SK-N-SH (cell line): ENCODE results near the gene DDX46. TPM values are rescaled to one million over a fixed set of nuclear protein-coding genes. Genes with fewer than 3 reads are reported as not detected.

ENCODE experiments used
- CTCF ChIA-PET: fragments of 300-600, 350-600 bp; formaldehyde crosslinking; extraction: SDS; loops from one replicate; lab custom pipeline; 2021; lab: Yijun Ruan, JAX
- POLR2A ChIA-PET: fragments of 350-600 bp; sonication (Branson Sonifier 250); formaldehyde crosslinking; extraction: SDS; loops from one replicate; lab custom pipeline; 2020; ENCODE audit warnings: antibody characterized with exemption, inconsistent platforms; lab: Yijun Ruan, JAX
- DNase-seq: peaks from one replicate; pipeline ENCODE4 v3.0.0; 2012
- H2AFZ ChIP-seq: fragments of 200-600 bp; sonication (generic); 2 replicates; pipeline ENCODE4 v1.8.1; 2016; ENCODE audit warnings: antibody characterized with exemption, mild to moderate bottlenecking, low read depth
- H3F3A ChIP-seq: fragments of 200-600 bp; sonication (generic); replicated peaks from 2 replicates; pipeline ENCODE3; 2016; ENCODE audit warnings: antibody characterized with exemption, mild to moderate bottlenecking; ENCODE audit not compliant: insufficient read depth
- H3K27ac ChIP-seq, 2 experiments: fragments of 200-500 bp in 1 of 2; fragments of 200-600 bp in 1 of 2; sonication (Bioruptor generic) in 1 of 2; sonication (generic), shearing (Covaris generic) in 1 of 2; 2 replicates each; pipeline versions ENCODE4 v1.5.1 to v1.6.1; 2014 to 2016; ENCODE audit warnings: low read depth in 2 of 2, inconsistent platforms in 1 of 2, low read length in 1 of 2, mild to moderate bottlenecking in 1 of 2, mixed read lengths in 1 of 2
- H3K27me3 ChIP-seq: fragments of 200-600 bp; sonication (generic), shearing (Covaris generic); 2 replicates; pipeline ENCODE4 v1.6.1; 2016; ENCODE audit warnings: mixed run types; ENCODE audit not compliant: insufficient read depth
- H3K36me3 ChIP-seq, 2 experiments: fragments of 200-500 bp in 1 of 2; fragments of 200-600 bp in 1 of 2; sonication (Bioruptor generic) in 1 of 2; sonication (generic) in 1 of 2; replicated peaks in 1 of 2; 2 replicates each; pipeline versions ENCODE3 to v1.5.1; 2014 to 2016; ENCODE audit warnings: low read length in 1 of 2, mild to moderate bottlenecking in 1 of 2; ENCODE audit not compliant: insufficient read depth in 2 of 2, control insufficient read depth in 1 of 2
- H3K4me1 ChIP-seq, 2 experiments: fragments of 200-500 bp in 1 of 2; fragments of 200-600 bp in 1 of 2; sonication (Bioruptor generic) in 1 of 2; sonication (generic), shearing (Covaris generic) in 1 of 2; 2 replicates each; pipeline versions ENCODE4 v1.5.1 to v1.6.1; 2014 to 2016; ENCODE audit warnings: low read depth in 1 of 2, low read length in 1 of 2, mixed run types in 1 of 2; ENCODE audit not compliant: insufficient read depth in 2 of 2, control insufficient read depth in 1 of 2
- H3K4me2 ChIP-seq: fragments of 200-600 bp; sonication (generic), shearing (Covaris generic); 2 replicates; pipeline ENCODE4 v1.6.1; 2017; ENCODE audit warnings: mixed run types
- H3K4me3 ChIP-seq, 2 experiments: fragments of 200-500 bp in 1 of 2; fragments of 200-600 bp in 1 of 2; sonication (Bioruptor generic) in 1 of 2; sonication (generic), shearing (Covaris generic) in 1 of 2; 2 replicates each; pipeline versions ENCODE4 v1.5.1 to v1.8.1; 2014 to 2016; ENCODE audit warnings: low read depth in 2 of 2, inconsistent platforms in 1 of 2, low read length in 1 of 2, mild to moderate bottlenecking in 1 of 2, mixed read lengths in 1 of 2, moderate library complexity in 1 of 2
- H3K79me2 ChIP-seq: fragments of 200-600 bp; sonication (generic); 2 replicates; pipeline ENCODE4 v1.8.1; 2017; ENCODE audit warnings: mild to moderate bottlenecking; ENCODE audit not compliant: insufficient read depth
- H3K9ac ChIP-seq: fragments of 200-600 bp; sonication (generic); 2 replicates; pipeline ENCODE4 v1.6.1; 2017; ENCODE audit warnings: mixed run types
- H3K9me2 ChIP-seq: fragments of 200-600 bp; sonication (generic); 2 replicates; pipeline ENCODE4 v1.6.1; 2017; ENCODE audit warnings: mixed run types
- H3K9me3 ChIP-seq: fragments of 200-600 bp; sonication (generic); 2 replicates; pipeline ENCODE4 v1.6.1; 2017; ENCODE audit warnings: mixed run types, mild to moderate bottlenecking, moderate library complexity
- H4K20me1 ChIP-seq: fragments of 200-600 bp; sonication (generic); 2 replicates; pipeline ENCODE4 v1.6.1; 2017; ENCODE audit warnings: mild to moderate bottlenecking, mixed run types; ENCODE audit not compliant: insufficient read depth
- EP300 ChIP-seq, 2 experiments: IDR thresholded peaks; 2 replicates each; pipeline versions ENCODE4 v1.4.0 to v1.6.1; 2012; ENCODE audit warnings: borderline replicate concordance in 1 of 2, low read depth in 1 of 2, low read length in 1 of 2
- FOXM1 ChIP-seq: IDR thresholded peaks from 2 replicates; pipeline ENCODE4 v1.4.0; 2012; ENCODE audit warnings: low read depth, mild to moderate bottlenecking
- GATA2 ChIP-seq: sonication (generic); formaldehyde crosslinking; IDR thresholded peaks from 2 replicates; pipeline ENCODE4 v1.5.0; 2020; ENCODE audit warnings: mild to moderate bottlenecking, missing genetic modification reagents
- JUND ChIP-seq: IDR thresholded peaks from 2 replicates; pipeline ENCODE4 v1.4.0; 2012
- MEF2A ChIP-seq: IDR thresholded peaks from 2 replicates; pipeline ENCODE4 v1.4.0; 2012; ENCODE audit warnings: low read depth, borderline replicate concordance
- NFIC ChIP-seq: IDR thresholded peaks from 2 replicates; pipeline ENCODE4 v1.4.0; 2012; ENCODE audit warnings: borderline replicate concordance
- NRF1 ChIP-seq: IDR thresholded peaks from 2 replicates; pipeline ENCODE4 v1.6.1; 2012; ENCODE audit warnings: low read depth, mild to moderate bottlenecking, low read length
- RFX5 ChIP-seq: IDR thresholded peaks from 2 replicates; pipeline ENCODE4 v1.6.1; 2012; ENCODE audit warnings: mild to moderate bottlenecking, improper control_type of control experiment, low read length
- TAF1 ChIP-seq: IDR thresholded peaks from 2 replicates; pipeline ENCODE4 v1.6.1; 2012; ENCODE audit warnings: low read depth, mild to moderate bottlenecking, low read length, moderate library complexity, borderline replicate concordance
- TCF12 ChIP-seq: IDR thresholded peaks from 2 replicates; pipeline ENCODE4 v1.4.0; 2012
- YY1 ChIP-seq: IDR thresholded peaks from 2 replicates; pipeline ENCODE4 v1.4.0; 2012; ENCODE audit warnings: low read depth, mild to moderate bottlenecking
- WGBS: methylation state at CpG from one replicate; pipeline ENCODE4 v1.1.6; 2017; ENCODE audit warnings: low lambda C conversion rate; 5-methylcytosine and 5-hydroxymethylcytosine counted together
- polyA plus RNA-seq, 3 experiments: library from polyadenylated mRNA; depleted of rRNA; stranded (reverse); fragments of >200 nt; gene quantifications; 2 replicates each; pipeline ENCODE4 v1.2.3, GENCODE V29; 2012
- TF ChIP-seq, protein P1 (sequence below): fragments of 150-350 bp; IDR thresholded peaks from 2 replicates; pipeline ENCODE4 v1.6.1; 2016; ENCODE audit warnings: mild to moderate bottlenecking, low read depth, low read length
- TF ChIP-seq, protein P2 (sequence below): IDR thresholded peaks from 2 replicates; pipeline ENCODE4 v1.4.0; 2012; ENCODE audit warnings: low read depth, borderline replicate concordance
- TF ChIP-seq, protein P3 (sequence below): IDR thresholded peaks from 2 replicates; pipeline ENCODE4; 2012
- TF ChIP-seq, protein P4 (sequence below): IDR thresholded peaks from 2 replicates; pipeline ENCODE4 v1.6.1; 2012; ENCODE audit warnings: mild to moderate bottlenecking, low read depth, low read length, moderate library complexity

The DDX46 gene
- polyA plus RNA-seq, 1 of the 3 experiments (the other 2 are of a cell fraction), result 20.3 TPM

DNA sequence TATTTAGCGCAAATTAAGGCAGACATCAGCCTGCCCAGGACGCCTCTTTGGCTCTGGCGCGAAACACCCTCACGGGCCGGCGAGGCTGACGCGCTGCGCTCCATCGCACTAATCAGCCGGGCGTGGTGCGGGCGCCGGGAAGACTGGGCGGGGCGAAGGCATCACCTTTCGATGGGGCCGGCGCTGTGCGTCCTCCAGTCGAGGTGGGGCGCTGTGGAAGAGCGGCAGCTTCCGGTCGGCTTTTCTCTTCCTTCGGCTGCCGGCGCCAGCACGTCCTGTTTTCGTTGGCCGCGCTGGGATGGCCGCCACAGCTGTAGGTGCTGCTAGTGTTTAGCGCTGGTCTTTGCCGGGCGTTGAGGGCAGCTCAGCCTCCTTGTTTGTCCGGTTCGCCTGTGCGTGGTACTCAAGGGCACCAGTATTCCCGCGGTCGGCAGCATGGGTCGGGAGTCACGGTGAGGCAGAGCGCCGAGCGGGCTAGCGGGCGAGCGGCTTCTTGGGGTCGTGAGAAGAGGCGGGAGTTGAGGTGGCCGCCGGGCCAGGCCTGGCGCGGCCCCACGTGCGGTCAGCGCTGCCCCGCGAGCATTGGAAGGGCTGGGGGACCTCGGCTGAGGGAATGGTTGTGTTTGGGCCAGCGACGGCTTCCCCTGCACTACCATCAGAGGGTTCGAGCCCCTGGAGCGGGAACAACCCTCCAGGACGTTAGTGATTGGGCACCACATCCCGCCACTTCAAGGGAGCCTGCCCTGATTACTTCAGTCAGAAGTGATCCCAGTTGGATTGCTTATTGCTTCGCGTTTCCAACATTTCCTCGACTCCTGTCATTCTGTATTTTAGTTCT is at the start of gene DDX46 (continued):
- TF ChIP-seq, protein P1, sequence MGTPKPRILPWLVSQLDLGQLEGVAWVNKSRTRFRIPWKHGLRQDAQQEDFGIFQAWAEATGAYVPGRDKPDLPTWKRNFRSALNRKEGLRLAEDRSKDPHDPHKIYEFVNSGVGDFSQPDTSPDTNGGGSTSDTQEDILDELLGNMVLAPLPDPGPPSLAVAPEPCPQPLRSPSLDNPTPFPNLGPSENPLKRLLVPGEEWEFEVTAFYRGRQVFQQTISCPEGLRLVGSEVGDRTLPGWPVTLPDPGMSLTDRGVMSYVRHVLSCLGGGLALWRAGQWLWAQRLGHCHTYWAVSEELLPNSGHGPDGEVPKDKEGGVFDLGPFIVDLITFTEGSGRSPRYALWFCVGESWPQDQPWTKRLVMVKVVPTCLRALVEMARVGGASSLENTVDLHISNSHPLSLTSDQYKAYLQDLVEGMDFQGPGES, result no peak
- TF ChIP-seq GATA2 (no peak), JUND (no peak), RFX5 (0 out of 2 replicates have a peak, but pooled peaks have one; percentile 32), TAF1 (peak; percentile 91; the same call in 1 of the 2 replicates)
- TF ChIP-seq, protein P2, sequence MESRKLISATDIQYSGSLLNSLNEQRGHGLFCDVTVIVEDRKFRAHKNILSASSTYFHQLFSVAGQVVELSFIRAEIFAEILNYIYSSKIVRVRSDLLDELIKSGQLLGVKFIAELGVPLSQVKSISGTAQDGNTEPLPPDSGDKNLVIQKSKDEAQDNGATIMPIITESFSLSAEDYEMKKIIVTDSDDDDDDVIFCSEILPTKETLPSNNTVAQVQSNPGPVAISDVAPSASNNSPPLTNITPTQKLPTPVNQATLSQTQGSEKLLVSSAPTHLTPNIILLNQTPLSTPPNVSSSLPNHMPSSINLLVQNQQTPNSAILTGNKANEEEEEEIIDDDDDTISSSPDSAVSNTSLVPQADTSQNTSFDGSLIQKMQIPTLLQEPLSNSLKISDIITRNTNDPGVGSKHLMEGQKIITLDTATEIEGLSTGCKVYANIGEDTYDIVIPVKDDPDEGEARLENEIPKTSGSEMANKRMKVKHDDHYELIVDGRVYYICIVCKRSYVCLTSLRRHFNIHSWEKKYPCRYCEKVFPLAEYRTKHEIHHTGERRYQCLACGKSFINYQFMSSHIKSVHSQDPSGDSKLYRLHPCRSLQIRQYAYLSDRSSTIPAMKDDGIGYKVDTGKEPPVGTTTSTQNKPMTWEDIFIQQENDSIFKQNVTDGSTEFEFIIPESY, result 0 out of 2 replicates have a peak, but pooled peaks have one; percentile 23
- TF ChIP-seq, protein P3, sequence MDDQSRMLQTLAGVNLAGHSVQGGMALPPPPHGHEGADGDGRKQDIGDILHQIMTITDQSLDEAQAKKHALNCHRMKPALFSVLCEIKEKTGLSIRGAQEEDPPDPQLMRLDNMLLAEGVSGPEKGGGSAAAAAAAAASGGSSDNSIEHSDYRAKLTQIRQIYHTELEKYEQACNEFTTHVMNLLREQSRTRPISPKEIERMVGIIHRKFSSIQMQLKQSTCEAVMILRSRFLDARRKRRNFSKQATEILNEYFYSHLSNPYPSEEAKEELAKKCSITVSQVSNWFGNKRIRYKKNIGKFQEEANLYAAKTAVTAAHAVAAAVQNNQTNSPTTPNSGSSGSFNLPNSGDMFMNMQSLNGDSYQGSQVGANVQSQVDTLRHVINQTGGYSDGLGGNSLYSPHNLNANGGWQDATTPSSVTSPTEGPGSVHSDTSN, result no peak
- TF ChIP-seq, all 33 proteins: peak for 13

DNA sequence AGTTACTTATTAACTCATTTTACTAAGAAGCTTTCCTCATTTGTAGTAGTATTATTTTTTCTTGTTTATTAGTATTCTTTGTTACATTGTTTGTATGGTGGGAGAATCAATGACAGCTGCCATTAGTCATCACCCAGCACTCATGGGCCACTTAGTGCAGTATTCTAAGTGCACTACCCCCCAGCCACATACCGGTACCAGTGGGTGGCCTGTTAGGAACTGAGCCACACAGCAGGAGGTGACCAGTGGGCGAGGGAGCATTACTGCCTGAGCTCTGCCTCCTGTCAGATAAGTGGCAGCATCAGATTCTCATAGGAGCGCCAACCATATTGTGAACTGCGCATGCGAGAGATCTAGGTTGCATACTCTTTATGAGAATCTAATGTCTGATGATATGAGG is 44.5 kb upstream of the DDX46 start:
- H4K20me1 ChIP-seq, result no peaks in the 10 kb centered on the region
- H3K36me3 ChIP-seq, result peaks cover 27 to 72% of the 10 kb centered on the region in 2 experiments
- H3K27ac ChIP-seq, result no peak overlapping the region
- no peaks in the 10 kb centered on the region for H3K9me2 ChIP-seq
- no peak overlapping the region for H3K4me3 ChIP-seq
- 91% methylated on average over 5 of the region's 5 CpGs for WGBS
- no peaks in the 10 kb centered on the region for H3K4me1 ChIP-seq
- H3K4me2 ChIP-seq, result no peak overlapping the region
- H3F3A ChIP-seq, result no peaks in the 10 kb centered on the region
- H2AFZ ChIP-seq, result no peak overlapping the region
- ChIA-PET CTCF (interaction anchor here (1.3 kb wide), 1 partner anchor 191 kb away, joined by 3 read pairs; the partner anchor contains the start of gene PCBD2), POLR2A (no interaction called here)
- no peaks in the 10 kb centered on the region for H3K27me3 ChIP-seq
- H3K79me2 ChIP-seq, result no peaks in the 10 kb centered on the region
- H3K9ac ChIP-seq, result no peak overlapping the region
- TF ChIP-seq TCF12 (no peak), FOXM1 (no peak), YY1 (no peak), NFIC (no peak), MEF2A (no peak), EP300 (IDR thresholded peaks at IDR 0.05; ENCODE audit: borderline replicate concordance in 1 of 2, low read depth in 1 of 2, low read length in 1 of 2) (no peak), NRF1 (no peak)
- TF ChIP-seq, protein P4, sequence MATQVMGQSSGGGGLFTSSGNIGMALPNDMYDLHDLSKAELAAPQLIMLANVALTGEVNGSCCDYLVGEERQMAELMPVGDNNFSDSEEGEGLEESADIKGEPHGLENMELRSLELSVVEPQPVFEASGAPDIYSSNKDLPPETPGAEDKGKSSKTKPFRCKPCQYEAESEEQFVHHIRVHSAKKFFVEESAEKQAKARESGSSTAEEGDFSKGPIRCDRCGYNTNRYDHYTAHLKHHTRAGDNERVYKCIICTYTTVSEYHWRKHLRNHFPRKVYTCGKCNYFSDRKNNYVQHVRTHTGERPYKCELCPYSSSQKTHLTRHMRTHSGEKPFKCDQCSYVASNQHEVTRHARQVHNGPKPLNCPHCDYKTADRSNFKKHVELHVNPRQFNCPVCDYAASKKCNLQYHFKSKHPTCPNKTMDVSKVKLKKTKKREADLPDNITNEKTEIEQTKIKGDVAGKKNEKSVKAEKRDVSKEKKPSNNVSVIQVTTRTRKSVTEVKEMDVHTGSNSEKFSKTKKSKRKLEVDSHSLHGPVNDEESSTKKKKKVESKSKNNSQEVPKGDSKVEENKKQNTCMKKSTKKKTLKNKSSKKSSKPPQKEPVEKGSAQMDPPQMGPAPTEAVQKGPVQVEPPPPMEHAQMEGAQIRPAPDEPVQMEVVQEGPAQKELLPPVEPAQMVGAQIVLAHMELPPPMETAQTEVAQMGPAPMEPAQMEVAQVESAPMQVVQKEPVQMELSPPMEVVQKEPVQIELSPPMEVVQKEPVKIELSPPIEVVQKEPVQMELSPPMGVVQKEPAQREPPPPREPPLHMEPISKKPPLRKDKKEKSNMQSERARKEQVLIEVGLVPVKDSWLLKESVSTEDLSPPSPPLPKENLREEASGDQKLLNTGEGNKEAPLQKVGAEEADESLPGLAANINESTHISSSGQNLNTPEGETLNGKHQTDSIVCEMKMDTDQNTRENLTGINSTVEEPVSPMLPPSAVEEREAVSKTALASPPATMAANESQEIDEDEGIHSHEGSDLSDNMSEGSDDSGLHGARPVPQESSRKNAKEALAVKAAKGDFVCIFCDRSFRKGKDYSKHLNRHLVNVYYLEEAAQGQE, result no peak
- TF ChIP-seq, protein P3, result no peak
- H3K9me3 ChIP-seq, result no peaks in the 10 kb centered on the region
- DNase-seq, result no peak
